ENCODE results near the gene SLC38A7.
"Not testable (repeated sequence)": the region's sequence is repeated elsewhere in the genome, so short reads cannot be mapped to it uniquely, and the experiment has no call there.

The SLC38A7 gene

DNA sequence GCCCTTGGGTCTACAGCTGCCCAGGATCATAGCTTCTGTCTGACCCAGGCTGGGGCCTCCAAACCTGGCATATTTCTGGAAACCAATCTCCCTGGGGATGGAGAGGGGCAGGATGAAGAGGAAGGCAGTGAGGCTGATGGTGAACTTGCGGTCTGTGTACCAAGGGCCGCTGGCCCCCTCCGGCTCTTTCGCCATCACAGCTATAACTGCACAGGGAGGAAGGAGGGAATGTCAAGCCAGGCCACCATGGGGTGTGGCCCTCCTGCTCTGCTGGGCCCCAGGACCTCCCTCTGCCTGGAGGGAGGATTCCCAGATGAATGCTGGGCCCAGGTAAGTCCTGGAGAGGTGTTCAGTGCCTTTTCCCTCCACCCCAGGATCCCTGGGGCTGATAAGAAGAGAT, 6.3 kb downstream of the SLC38A7 start:
- no peak for TF ChIP-seq CTCF (IDR thresholded peaks at IDR 0.05; ENCODE audit: low read depth, low read length)
- no peak for DNase-seq (ENCODE audit: extremely low read depth, low read depth)

- TF ChIP-seq CTCF (IDR thresholded peaks at IDR 0.05; ENCODE audit: low read depth, low read length), result no peak
- no peak for DNase-seq (ENCODE audit: extremely low read depth, low read depth)
Measured at GRCh38 chr16:58670946-58671583, 13.5 kb downstream of the SLC38A7 start.

DNA sequence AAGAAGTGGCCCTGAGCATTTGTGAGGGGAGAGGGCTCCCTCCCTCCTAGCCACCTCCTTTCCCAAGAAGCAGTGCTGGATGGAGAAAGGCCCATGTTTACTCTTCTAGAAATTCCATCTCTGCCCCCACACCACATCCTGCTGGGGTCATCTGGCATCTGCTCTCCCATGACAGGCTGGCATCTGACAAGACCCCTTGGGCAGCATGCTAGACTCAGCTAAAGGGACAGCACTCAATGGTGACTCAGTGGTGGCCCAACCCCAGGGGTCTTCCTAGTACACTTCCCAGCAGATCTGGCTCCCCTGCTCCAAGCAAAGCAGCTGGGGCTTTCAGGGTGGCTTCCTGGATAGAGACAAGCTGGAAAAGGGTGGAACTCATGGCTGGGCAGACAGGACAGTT, 14.4 kb downstream of the SLC38A7 start:
- TF ChIP-seq CTCF (IDR thresholded peaks at IDR 0.05; ENCODE audit: low read depth, low read length), result no peak
- no peak for DNase-seq (ENCODE audit: extremely low read depth, low read depth)

GRCh38 chr16:58665200-58665599, 19.4 kb downstream of the SLC38A7 start:
- no peak for DNase-seq (ENCODE audit: extremely low read depth, low read depth)
- no peak for TF ChIP-seq CTCF (IDR thresholded peaks at IDR 0.05; ENCODE audit: low read depth, low read length)

DNA sequence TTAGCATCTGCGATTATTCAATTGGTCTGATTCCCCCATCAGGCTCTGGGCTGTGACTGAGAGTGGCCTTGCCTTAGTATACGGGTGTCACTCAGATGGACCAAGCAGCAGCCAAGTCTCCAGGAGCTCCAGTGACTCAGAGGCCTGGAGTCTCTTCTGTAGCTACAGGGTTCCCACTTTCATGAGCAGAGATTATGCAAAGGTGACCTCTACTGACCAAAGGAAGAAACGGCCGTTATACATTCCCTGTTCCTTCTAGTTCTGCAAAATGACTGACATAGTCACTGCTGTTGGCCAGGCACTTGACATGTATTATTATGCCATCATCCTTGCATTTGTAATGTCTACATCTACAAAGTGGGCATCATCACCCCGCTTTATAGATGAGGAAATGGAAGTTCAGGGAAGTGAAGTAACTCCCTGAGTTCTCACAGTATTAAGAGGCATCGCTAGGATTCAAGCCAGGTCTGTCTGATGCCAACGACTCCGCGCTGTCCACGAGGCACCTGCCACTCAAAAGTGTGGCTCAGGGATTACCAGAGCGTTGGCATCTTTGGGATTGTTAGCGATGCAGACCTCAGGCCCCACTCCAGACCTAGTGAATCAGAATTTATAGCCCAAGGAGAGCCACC, 23.3 kb downstream of the SLC38A7 start:
- peak; percentile 62 for DNase-seq (ENCODE audit: extremely low read depth, low read depth)
- peak; percentile 76 for TF ChIP-seq CTCF (IDR thresholded peaks at IDR 0.05; ENCODE audit: low read depth, low read length)

DNA sequence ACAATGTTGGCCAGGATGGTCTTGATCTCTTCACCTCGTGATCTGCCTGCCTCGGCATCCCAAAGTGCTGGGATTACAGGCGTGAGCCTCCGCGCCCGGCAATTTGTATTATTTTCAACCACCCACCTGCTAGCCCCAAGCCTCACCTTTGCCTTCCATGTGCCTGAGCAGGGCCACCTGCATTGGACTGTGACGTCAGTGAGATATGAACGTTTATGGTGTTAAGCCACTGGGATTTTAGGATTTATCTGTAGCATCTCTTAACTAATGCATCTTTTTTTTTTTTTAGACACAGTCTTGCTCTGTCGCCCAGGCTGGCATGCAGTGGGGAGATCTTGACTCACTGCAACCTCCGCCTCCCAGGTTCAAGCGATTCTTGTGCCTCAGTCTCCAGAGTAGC, 24.7 kb downstream of the SLC38A7 start:
- DNase-seq (ENCODE audit: extremely low read depth, low read depth), result not testable (repeated sequence)

DNA sequence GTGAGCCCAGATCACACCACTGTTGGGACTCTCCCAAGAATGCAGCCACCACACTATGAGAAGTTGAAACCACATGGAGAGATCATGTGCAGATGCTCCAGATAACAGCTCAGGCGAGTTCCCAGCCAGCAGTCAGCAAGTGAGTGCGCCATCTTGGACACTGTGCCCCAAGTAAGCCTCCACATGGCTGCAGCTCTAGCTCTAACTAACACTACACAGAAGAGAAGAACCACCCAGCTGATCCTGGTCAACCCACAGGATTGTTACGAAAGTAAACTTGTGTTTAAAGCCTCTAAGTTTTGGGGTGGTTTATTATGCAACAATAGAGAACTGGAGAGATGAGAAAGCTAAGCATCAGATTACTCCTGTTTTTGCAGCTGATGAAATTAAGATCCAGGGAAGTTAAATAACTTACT, 25.8 kb downstream of the SLC38A7 start:
- DNase-seq (ENCODE audit: extremely low read depth, low read depth), result no peak
- TF ChIP-seq CTCF (IDR thresholded peaks at IDR 0.05; ENCODE audit: low read depth, low read length), result no peak

DNA sequence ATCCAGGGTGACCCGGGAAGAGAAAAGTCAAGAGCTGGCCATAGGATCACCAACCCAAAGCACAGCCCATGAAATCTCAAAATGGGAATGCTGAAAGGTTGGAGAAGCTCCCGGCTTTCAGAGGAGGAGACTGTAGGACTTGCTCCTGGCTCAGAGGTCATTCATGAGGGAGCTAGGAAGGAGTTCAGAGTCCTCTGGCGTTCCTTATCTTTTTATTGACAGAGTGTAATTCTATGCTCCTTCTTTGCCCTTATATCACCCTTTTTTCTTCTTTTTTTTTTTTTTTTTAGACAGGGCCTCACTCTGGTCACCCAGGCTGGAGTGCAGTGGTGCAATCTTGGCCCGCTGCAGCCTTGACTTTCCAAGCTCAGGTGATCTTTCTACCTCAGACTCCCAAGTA, 27.7 kb downstream of the SLC38A7 start:
- no peak for DNase-seq (ENCODE audit: extremely low read depth, low read depth)
- TF ChIP-seq CTCF (IDR thresholded peaks at IDR 0.05; ENCODE audit: low read depth, low read length), result no peak

Measured in AG09319 (cell line).